SKM-1 (cell line): ENCODE data around the gene WNT3A.

Source experiments
- DNase-seq: peaks from one replicate; lab custom pipeline; 2025; ENCODE audit not compliant: unreplicated experiment; lab: John Stamatoyannopoulos, UW

Gene WNT3A

DNA sequence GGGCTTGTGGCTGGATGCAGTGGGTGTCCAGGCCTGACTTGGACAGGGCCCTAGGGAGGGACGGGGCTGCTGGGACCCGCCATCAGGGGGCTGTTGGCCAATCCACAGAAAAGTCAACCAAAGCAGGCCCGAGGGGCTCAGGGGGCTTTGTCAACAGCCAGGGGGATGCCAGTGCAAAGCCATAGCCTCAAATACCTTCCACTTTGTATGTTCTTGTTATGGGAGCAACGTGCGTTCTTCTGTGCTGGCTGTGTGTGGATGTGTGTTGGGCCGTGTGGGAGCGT, 40.3 kb downstream of the WNT3A start:
- DNase-seq: no peak

DNA sequence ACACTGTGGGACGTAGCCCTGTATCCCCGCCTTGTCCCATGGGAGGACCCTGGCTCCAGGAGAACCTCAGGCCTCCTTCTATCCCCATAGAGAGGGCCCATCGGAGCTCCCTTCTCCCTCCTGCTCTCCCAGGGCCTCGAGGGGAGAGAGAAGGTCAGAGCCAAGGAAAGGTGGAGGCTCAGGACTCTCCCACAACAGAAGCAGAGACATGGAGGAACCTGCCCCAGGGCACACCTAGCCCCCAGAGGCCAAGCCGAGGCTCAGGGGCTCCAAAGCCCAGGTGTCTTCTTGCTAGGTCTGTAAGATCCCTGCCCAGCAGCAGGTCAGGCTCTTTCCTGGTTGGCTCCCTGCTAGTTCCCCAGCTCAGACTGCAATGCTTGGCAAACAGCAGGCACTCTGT, 41.3 kb downstream of the WNT3A start:
- DNase-seq: no peak

DNA sequence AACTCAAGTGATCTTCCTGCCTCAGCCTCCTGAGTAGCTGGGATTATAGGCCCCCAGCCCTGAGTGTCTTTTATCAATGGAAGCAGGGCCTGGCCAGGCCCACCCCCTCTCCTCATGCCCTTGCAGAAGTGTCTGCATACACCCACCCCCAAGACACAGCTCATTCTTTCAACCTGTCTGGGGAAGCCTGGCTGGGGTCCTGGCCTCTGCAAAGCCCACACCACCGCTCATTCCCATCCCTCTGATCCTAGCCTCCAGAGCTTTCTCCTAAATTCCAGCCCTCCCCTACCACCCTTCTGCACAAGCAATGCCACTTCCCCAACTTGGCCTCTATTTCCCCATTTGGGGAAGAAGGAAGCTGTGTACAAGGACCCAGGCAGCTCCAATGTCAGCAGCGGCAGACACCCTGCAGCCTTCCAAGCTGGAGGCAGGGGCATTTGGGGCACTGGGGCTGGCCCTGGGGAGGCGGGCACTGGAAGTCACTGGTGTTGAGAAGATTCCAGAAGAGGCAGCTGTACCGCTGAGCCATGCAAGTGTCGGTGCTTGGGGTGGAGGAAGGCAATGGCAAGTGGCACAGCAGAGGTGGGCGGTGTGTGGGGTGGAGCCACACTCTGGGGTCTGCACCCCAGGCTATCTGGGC, 42.0 kb downstream of the WNT3A start:
- no peak for DNase-seq

DNA sequence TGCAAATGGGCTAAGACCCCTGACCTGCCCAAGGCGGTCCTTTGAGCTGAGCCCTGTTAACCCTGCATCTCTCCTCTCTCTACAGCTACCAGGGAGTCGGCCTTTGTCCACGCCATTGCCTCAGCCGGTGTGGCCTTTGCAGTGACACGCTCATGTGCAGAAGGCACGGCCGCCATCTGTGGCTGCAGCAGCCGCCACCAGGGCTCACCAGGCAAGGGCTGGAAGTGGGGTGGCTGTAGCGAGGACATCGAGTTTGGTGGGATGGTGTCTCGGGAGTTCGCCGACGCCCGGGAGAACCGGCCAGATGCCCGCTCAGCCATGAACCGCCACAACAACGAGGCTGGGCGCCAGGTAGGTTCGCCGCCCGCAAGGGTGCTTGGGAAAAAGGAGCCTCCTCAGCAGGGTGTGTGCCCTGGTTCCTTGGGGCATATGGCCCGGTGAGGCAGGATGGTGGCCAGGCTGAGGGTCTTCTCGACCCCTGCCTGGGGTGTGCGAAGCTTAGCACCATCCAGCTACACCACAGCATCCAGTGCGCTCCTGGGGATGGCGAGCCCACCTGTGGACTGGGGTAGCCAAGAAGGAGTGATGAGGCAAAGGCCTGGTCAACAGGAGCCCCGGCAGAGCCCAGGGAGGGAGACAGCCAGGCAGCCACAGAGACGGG, 43.9 kb downstream of the WNT3A start:
- no peak for DNase-seq

DNA sequence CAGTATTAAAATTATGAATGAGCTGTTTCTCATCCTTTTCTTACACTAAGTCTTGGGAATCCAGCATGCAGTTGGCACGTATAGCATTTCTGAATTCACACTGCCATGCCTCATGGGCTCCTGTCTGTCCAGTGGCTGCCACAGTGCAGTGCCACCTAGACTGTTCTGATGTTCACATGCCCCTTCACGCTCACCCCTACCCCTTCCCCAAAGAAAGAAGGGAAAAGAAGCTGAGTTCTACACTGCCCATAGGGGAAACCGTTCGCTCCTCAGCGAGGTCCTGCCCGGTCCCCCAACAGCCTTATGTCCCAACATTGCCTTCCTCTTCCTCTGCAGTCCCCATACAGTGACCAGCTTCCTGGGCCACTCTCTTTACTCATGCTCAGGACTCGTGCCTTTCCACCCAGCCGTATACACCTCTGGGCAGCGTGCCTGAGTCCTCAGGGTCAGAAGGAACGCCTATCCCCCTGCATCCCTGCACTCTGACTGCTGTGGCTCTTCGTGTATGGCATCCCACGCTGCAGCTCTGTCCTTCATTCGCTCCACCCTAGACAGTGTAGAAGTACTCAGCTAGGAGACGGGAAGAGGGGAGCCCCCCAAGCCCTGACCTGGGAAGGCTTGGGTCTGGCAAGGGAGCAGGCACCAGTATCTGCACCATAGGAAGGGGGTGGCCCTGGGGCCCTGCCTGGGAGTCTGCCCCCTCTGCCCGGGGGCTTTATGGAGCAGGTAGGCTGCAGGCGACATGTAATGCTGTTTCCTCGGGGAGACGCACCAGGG, 51.6 kb downstream of the WNT3A start:
- DNase-seq: no peak

DNA sequence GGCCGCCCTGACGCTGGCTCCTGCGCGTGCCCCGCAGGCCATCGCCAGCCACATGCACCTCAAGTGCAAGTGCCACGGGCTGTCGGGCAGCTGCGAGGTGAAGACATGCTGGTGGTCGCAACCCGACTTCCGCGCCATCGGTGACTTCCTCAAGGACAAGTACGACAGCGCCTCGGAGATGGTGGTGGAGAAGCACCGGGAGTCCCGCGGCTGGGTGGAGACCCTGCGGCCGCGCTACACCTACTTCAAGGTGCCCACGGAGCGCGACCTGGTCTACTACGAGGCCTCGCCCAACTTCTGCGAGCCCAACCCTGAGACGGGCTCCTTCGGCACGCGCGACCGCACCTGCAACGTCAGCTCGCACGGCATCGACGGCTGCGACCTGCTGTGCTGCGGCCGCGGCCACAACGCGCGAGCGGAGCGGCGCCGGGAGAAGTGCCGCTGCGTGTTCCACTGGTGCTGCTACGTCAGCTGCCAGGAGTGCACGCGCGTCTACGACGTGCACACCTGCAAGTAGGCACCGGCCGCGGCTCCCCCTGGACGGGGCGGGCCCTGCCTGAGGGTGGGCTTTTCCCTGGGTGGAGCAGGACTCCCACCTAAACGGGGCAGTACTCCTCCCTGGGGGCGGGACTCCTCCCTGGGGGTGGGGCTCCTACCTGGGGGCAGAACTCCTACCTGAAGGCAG, 52.3 kb downstream of the WNT3A start:
- DNase-seq: no peak

DNA sequence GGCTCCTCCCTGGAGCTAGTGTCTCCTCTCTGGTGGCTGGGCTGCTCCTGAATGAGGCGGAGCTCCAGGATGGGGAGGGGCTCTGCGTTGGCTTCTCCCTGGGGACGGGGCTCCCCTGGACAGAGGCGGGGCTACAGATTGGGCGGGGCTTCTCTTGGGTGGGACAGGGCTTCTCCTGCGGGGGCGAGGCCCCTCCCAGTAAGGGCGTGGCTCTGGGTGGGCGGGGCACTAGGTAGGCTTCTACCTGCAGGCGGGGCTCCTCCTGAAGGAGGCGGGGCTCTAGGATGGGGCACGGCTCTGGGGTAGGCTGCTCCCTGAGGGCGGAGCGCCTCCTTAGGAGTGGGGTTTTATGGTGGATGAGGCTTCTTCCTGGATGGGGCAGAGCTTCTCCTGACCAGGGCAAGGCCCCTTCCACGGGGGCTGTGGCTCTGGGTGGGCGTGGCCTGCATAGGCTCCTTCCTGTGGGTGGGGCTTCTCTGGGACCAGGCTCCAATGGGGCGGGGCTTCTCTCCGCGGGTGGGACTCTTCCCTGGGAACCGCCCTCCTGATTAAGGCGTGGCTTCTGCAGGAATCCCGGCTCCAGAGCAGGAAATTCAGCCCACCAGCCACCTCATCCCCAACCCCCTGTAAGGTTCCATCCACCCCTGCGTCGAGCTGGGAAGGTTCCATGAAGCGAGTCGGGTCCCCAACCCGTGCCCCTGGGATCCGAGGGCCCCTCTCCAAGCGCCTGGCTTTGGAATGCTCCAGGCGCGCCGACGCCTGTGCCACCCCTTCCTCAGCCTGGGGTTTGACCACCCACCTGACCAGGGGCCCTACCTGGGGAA, 53.0 kb downstream of the WNT3A start:
- peak; percentile 39 for DNase-seq

DNA sequence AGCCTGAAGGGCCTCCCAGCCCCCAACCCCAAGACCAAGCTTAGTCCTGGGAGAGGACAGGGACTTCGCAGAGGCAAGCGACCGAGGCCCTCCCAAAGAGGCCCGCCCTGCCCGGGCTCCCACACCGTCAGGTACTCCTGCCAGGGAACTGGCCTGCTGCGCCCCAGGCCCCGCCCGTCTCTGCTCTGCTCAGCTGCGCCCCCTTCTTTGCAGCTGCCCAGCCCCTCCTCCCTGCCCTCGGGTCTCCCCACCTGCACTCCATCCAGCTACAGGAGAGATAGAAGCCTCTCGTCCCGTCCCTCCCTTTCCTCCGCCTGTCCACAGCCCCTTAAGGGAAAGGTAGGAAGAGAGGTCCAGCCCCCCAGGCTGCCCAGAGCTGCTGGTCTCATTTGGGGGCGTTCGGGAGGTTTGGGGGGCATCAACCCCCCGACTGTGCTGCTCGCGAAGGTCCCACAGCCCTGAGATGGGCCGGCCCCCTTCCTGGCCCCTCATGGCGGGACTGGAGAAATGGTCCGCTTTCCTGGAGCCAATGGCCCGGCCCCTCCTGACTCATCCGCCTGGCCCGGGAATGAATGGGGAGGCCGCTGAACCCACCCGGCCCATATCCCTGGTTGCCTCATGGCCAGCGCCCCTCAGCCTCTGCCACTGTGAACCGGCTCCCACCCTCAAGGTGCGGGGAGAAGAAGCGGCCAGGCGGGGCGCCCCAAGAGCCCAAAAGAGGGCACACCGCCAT, 53.8 kb downstream of the WNT3A start:
- DNase-seq: no peak

DNA sequence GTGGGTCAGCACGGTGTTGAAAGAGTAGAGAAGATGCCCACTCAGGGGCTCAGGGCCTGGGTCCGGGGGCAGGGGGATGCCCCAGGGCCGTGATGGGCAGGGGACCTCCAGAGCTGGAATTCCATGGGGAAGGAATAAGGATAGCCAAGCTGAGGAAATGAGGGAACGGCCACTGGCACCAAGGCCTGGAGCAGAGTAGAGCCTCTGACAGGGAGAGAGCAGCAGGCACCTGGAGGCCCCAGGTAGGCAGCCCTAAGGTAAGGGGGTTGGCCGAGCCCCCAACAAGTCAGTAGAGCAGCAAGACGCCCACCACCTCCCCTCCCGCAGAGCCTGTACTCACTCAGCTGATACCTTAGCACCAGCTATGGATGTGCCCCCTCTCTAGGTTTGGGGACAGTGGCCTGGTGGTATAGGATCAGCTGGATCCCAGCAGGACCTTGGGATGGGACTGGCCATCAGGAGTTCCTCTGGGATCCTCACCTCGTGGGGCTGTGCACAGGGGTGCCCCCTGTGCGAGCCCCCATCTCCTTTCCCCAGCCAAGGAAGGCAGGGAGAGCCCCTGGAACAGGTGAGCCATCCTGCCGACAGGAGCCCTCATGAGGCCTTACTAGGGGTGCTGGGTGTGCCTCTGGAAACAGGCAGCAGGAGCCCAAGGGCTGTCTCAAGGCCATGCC, 54.8 kb downstream of the WNT3A start:
- DNase-seq: no peak

DNA sequence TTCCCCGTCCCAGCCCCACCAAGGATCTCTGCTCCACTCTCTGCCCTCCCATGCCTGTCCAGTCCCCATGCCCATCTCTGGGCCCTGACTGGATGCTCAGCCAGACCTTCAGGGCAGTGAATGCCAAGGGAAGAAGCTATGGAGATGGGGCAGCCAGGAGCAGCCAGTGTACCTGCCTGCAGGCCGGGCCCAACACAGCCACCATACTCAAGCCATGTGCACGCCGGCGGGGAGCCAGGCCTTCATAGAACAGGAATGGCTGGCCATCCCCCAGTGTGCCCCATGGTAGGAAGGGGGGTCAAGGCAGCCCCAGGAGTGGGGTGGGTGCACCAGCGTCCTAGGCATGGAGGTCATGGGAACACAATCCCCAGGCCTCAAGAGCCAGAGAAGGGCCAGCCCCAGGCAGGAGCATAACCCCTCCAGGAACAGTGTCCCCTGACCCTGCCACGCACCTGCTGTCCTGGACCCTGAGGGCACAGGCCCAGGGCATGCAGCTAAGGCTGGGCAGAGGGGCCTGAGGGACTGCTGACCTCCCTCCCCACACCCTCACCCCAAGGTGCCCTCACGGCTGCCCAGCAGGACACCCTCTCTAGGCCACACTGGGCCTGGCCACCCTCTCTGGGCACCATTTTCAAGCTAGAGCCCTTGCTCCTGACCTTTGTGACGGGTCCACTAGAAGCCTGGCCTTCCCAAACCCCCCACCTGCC, 55.4 kb downstream of the WNT3A start:
- no peak for DNase-seq

DNA sequence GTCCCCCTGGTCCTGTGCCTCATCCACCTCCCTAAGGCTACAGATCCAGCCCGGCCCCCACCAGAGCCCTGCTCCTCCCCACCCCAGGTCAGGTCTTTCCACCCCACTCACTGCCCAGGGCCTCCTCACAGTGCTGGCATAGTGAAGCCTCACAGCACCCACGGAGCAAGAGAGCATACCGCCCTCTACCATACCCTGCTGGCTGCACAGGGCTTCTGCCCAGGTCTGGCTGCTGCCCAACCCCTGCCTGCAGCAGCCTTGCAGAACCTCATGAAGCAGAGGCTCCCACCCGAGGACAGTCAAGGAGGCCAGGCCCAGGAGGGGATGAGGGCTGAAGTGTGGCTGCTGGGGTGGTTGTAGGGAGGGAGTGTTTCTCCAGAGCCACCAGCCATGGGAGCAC, 56.0 kb downstream of the WNT3A start:
- DNase-seq: no peak

DNA sequence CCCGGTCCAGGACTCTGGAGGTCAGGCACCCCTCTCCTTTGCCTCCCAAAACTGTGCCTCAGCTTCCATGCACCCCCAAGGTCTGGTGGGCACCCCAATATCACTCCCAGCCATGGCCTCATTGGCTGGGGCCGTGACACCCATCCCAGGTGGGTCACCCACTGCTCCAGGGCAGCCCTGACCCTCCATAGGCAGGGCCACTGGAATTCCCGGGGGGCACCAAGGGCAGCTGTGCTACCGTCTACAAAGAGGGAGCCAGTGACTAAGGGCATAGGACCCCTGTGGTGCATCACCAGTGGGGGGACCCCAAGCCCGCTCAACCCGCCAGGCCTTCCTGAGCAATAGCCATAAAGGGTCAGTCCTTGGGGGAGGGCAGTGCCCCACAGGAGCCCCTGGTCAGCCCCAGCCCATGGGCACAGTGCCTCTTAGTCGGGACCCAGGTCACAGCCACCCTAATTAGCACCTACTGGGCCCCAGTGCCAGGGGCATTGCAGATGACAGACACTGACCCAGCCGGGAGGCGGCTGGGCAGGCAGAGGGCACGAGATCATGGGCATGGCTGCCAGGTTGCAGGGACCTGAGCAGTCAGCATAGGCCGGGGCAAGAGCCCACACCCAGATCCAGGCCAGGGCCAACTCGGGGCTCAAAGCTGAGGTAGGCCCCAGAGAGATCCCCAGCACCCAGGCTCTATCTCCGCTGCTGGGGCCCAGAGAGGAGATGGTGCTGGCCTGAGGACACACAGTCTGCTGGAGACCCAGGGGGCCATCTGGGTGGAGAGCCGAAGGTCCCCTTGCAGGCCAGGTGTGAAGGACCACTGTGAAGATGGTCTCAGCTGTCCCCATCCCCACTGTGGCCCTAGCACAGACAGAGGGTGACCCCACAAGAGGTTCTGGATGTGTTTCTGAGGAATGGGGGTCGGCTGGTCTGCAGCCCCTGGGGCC, 56.7 kb downstream of the WNT3A start:
- no peak for DNase-seq

DNA sequence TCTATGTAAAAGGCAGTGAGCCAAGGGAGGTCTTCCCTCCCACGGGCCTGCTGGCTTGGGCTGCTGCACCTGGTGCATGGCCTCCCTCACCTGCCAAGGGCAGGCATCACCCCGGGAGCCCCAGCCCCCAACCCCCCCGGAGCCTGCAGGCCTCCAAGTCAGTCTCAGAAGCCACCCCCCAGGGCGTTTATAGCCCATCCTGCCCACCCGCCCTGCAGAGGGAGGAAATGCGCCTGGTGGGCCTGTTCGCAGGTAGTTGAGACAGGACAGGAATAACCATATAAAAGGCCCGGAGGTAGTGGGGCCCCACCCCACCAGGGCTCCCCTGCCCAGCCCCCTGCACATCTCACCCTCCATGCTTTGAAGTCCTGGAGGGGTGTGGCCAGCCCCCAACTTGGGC, 57.5 kb downstream of the WNT3A start:
- DNase-seq: no peak

DNA sequence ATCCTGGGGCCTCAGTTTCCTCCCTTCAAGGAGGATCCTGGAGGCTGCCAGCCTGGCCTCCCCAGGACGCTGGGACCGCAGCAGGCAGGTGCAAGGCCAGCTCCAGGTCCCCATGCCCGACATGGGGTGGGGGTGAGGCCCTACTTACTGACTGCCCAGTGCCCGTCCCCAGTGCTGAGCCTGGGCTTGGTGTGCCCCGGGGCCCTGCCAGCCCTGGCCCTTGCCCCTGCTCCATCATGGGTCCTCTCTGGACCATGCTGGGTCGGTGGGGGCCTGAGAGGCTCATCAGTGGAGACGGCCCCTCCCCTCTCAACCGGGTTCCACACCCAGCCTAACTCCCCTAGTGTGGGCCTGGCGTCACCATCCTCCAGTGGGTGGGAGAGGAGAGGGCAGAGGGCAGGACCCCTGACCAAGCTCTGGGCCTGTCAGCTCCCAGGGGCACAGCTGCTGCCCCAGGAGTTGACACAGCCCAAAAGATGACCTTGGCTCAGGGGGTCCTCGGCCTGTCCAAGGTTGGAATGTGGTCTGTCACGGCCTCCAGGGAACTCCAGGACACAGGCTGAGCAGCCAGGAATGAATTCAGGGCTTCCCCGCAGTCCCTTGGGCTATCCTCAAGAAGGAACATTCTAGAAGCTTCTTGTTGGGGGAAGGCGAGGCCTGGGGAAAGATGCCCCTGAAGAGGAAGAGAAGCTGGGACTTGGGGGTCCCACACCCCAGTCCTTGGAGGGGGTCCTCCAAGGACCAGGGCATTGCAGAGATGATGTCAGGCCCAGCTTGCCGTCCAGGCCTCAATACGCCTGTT, 58.1 kb downstream of the WNT3A start:
- DNase-seq: no peak

DNA sequence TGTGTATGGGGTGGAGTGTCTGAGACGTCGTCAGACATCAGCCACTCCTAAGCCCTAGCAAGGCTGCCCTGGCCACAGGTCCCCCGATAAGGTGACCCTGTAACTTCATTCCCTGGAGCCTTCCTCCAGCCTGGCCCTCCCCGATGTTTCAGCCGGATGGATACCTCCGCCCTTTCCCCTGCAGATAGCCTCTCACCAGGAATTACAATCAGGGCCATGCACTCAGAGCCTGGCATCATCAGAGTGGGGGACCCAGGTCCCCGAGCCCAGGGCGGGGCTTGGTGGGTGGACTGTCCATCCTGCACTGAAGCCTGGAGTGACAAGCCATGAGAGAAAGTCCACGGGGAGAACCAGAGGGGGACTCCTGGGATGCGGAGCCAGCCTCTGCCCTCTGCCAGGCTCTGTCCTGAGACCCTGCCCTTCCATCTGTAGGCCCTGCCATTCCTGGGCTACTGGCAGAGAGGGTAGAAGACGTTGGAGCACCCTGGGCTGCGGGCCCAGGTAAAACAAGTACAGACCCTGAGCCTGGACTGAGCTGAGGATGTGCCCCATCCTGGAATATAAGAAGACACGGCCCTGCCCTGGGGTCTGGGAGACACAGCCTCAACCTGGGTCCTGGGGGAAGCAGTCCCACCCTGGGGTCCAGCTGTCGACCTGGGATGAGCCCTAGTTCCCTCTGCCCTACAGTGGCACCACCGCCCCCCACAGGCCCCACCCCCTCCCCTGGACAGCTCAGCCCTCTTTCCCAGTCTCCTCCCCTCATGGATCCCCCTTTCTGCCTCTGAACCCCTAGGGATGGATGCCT, 58.9 kb downstream of the WNT3A start:
- no peak for DNase-seq

DNA sequence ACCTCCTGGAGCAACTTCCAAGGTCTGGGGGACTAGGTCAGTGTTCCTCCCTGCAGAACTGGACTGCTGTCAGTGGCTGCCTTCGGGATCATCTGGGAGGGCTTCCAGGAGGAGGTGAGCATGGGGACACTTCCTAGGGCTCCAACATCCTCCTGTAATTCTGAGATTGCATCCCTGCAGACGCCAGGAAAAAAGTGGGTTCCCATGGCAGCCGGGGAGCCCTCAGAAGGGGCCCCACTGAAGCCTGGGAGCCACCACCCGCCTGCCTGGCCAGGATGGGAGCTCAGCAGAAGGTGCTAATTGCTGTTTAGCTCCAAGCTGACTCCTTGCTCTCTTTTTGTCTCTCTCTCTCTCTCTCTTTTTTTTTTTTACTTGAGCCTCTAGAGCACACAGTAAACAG, 59.6 kb downstream of the WNT3A start:
- no peak for DNase-seq
